Right atrium auricular region (tissue), 2 donors: ENCODE data around the gene CDX2. TPM values are rescaled to one million over a fixed set of nuclear protein-coding genes. Genes with fewer than 3 reads are reported as not detected.
"Not testable (repeated sequence)": the region's sequence is repeated elsewhere in the genome, so short reads cannot be mapped to it uniquely, and the experiment has no call there.

Experiments
- DNase-seq: peaks from one replicate; pipeline ENCODE4 v3.0.0-alpha.2; 2019; ENCODE audit warnings: low spot score
- H3K27ac ChIP-seq, 2 donors: fragments of 200-600 bp; sonication (generic); 1 replicate in 1 of 2; 2 replicates in 1 of 2; pipeline ENCODE4 v1.5.1; 2016 to 2019
- H3K27me3 ChIP-seq, 2 donors: fragments of 200-600 bp; sonication (generic); one replicate each; pipeline versions ENCODE4 v1.5.1 to v1.6.0; 2017 to 2019
- H3K36me3 ChIP-seq: fragments of 200-600 bp; sonication (generic); one replicate; pipeline ENCODE4 v1.5.1; 2016
- H3K4me1 ChIP-seq, 2 donors: fragments of 200-600 bp; sonication (generic); one replicate each; pipeline versions ENCODE4 v1.5.1 to v1.6.0; 2017 to 2019
- H3K4me3 ChIP-seq, 2 donors: fragments of 200-600 bp; sonication (generic); 1 replicate in 1 of 2; 2 replicates in 1 of 2; pipeline ENCODE4 v1.5.1; 2017 to 2019; ENCODE audit warnings: mild to moderate bottlenecking in 1 of 2, moderate library complexity in 1 of 2
- H3K9me3 ChIP-seq, 2 donors: fragments of 200-600 bp; sonication (generic); one replicate each; pipeline ENCODE4 v1.5.1; 2019
- CTCF ChIP-seq, 2 donors: fragments of 200-600 bp; sonication (generic); IDR thresholded peaks; one replicate each; pipeline ENCODE4 v1.5.1; 2019; ENCODE audit warnings: antibody characterized with exemption in 2 of 2
- total RNA-seq, 2 donors: library from RNA; depleted of rRNA; stranded (reverse); fragments of >200 nt; gene quantifications; one replicate each; pipeline ENCODE4 v1.1.0, GENCODE V29; 2016

Gene CDX2
- total RNA-seq, 2 donors from 2014 or later: not detected

DNA sequence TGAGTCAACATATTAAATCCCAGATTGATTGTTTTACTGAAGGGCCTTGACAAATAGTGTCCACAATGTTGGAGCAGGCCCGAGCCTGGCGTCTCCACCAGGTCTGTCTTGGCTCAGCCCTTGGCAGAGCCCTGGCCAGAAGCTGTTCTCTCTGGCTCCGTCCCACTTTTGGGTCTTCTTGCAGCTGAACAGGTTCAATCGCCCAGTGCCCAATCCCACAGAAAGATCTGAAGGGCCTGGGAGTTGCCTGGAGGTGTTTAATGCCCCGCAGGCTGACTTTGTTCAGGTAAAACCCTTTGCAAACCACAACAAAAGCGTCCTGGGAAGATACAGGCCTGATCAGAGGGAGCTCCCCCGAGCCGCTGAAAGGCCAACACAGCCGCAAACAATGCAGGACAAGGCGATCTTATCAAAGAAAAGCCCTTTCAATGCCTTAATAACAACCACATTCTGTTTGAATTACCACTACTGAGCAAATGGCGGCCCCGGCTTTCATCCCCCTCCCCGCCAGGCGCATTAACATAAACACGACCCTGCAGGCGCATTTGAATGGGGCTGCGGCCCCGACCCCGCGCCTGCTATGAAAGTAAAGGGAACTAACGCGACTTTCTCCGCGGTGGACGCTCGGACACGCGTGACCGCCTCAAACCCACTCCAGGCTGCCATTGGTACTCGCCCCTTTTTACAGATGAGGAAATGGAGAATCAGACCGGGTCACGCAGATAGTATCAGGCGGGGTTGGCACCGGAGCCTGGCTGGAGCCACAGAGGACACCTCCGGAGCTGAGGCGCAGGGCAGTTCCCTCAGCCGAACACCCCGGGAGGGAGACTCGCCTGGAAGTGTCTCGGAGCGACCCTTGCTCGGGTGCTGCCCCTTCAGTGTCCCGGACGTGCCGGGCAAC lies 3.1 kb downstream of the CDX2 start:
- H3K27me3 ChIP-seq: peaks cover 22 to 48% of the 10 kb centered on the region in 2 donors
- H3K4me3 ChIP-seq: no peak overlapping the region
- H3K36me3 ChIP-seq: no peaks in the 10 kb centered on the region
- no peak for TF ChIP-seq CTCF (IDR thresholded peaks at IDR 0.05)
- H3K27ac ChIP-seq: no peak overlapping the region
- H3K9me3 ChIP-seq: no peaks in the 10 kb centered on the region
- H3K4me1 ChIP-seq: peaks cover 0 to 42% of the 10 kb centered on the region in 2 donors
- DNase-seq: no peak

DNA sequence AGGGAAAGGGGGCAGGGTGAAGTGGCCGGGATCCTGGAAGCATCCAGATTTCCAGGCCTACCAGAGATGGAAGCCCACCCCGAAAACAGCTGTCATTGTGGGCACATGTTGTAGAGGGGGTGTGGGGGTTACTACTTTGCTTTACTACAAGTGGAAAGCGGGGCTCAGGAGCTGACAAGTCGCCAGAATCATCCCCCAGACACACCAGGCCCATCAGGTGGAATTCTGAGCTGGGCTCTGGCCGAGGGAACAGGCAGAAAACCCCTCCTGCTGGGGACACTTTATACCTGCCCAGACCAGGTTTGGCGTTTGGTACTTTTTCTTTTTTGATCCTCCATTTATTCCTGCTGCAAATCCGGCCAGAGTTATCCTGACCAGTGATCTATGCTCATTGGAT lies 3.8 kb downstream of the CDX2 start:
- DNase-seq: no peak
- Histone ChIP-seq H3K9me3 (no peaks in the 10 kb centered on the region), H3K27ac (no peak overlapping the region), H3K4me1 (peaks cover 0 to 44% of the 10 kb centered on the region in 2 donors), H3K4me3 (no peak overlapping the region), H3K27me3 (peaks cover 19 to 49% of the 10 kb centered on the region in 2 donors), H3K36me3 (no peaks in the 10 kb centered on the region)
- TF ChIP-seq CTCF (IDR thresholded peaks at IDR 0.05): no peak

DNA sequence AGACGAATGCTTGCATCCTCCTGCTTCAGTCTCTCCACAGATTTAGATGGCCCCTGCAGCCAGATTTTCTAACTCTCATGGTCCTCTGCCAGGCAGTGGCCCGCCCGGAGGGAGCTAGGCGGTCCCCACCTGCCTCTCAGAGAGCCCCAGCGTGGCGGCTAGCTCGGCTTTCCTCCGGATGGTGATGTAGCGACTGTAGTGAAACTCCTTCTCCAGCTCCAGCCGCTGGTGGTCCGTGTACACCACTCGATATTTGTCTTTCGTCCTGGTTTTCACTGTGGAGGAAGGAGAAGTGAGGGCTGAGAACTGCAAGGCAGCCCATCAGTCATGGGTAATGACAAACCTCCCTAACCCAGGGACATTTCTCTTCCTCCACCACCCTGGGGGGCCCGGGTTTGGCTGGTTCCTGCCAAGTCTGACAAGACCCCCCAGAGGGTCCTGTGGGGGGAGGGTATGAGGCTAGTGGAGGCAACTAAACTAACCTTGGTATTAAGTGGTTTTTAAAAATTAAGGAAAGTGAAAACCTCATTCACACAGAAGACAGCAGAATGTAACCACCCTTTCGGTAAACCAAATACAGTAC lies 4.3 kb downstream of the CDX2 start:
- Histone ChIP-seq H3K36me3 (no peaks in the 10 kb centered on the region), H3K27ac (no peak overlapping the region), H3K4me1 (peaks cover 0 to 46% of the 10 kb centered on the region in 2 donors), H3K27me3 (peaks cover 15 to 51% of the 10 kb centered on the region in 2 donors), H3K4me3 (no peak overlapping the region), H3K9me3 (no peaks in the 10 kb centered on the region)
- DNase-seq: no peak
- no peak for TF ChIP-seq CTCF (IDR thresholded peaks at IDR 0.05)

- peaks cover 14 to 54% of the 10 kb centered on the region in 2 donors for H3K27me3 ChIP-seq
These were observed 4.9 kb downstream of the CDX2 start for GRCh38 chr13:27964206-27964605.

GRCh38 chr13:27963491-27963890 lies 5.6 kb downstream of the CDX2 start:
- H3K27ac ChIP-seq: no peak overlapping the region
- no peak for TF ChIP-seq CTCF (IDR thresholded peaks at IDR 0.05)
- H3K27me3 ChIP-seq: peaks cover 9 to 54% of the 10 kb centered on the region in 2 donors
- H3K9me3 ChIP-seq: no peaks in the 10 kb centered on the region
- H3K36me3 ChIP-seq: no peaks in the 10 kb centered on the region
- H3K4me1 ChIP-seq: peaks cover 0 to 39% of the 10 kb centered on the region in 2 donors
- no peak for DNase-seq
- no peak overlapping the region for H3K4me3 ChIP-seq

More at GRCh38 chr13:27964206-27964605, 4.9 kb downstream of the CDX2 start:
- H3K4me1 ChIP-seq: peaks cover 0 to 46% of the 10 kb centered on the region in 2 donors
- not testable (repeated sequence) for DNase-seq, H3K36me3 ChIP-seq, H3K27ac ChIP-seq, H3K9me3 ChIP-seq, H3K4me3 ChIP-seq

GRCh38 chr13:27962982-27963381 lies 6.1 kb downstream of the CDX2 start:
- no peak for DNase-seq
- TF ChIP-seq CTCF (IDR thresholded peaks at IDR 0.05): no peak
- peaks cover 0 to 34% of the 10 kb centered on the region in 2 donors for H3K4me1 ChIP-seq

More at GRCh38 chr13:27962982-27963381, 6.1 kb downstream of the CDX2 start:
- Histone ChIP-seq H3K36me3 (no peaks in the 10 kb centered on the region), H3K27ac (no peak overlapping the region), H3K9me3 (no peaks in the 10 kb centered on the region), H3K27me3 (peaks cover 13 to 55% of the 10 kb centered on the region in 2 donors), H3K4me3 (no peak overlapping the region)
